Effector CD4-positive, alpha-beta T cell (primary cell): ENCODE data around the gene PAX2.

Source experiments
- DNase-seq: peaks from one replicate; pipeline ENCODE4 v3.0.0-alpha.2; 2020

Gene PAX2

GRCh38 chr10:100760726-100761125, 15.3 kb downstream of the PAX2 start:
- no peak for DNase-seq

GRCh38 chr10:100761191-100761590, 15.8 kb downstream of the PAX2 start:
- DNase-seq = no peak

- DNase-seq = no peak
Observed at GRCh38 chr10:100763043-100763747, 17.8 kb downstream of the PAX2 start.

- no peak for DNase-seq
Observed at GRCh38 chr10:100766693-100767421, 21.5 kb downstream of the PAX2 start.

GRCh38 chr10:100767422-100767775, 22.0 kb downstream of the PAX2 start:
- DNase-seq = no peak

GRCh38 chr10:100769481-100769880, 24.1 kb downstream of the PAX2 start:
- DNase-seq = no peak

- no peak for DNase-seq
Observed at GRCh38 chr10:100773646-100774045, 28.3 kb downstream of the PAX2 start.

- DNase-seq = no peak
Observed at GRCh38 chr10:100774223-100774622, 28.8 kb downstream of the PAX2 start.

GRCh38 chr10:100774876-100775275, 29.5 kb downstream of the PAX2 start:
- DNase-seq = no peak

- no peak for DNase-seq
Observed at GRCh38 chr10:100775386-100775785, 30.0 kb downstream of the PAX2 start.

- no peak for DNase-seq
Observed at GRCh38 chr10:100775871-100776270, 30.5 kb downstream of the PAX2 start.

- DNase-seq = no peak
Observed at GRCh38 chr10:100776671-100777070, 31.3 kb downstream of the PAX2 start.

- DNase-seq = no peak
Observed at GRCh38 chr10:100779329-100779728, 33.9 kb downstream of the PAX2 start.

GRCh38 chr10:100780324-100780723, 34.9 kb downstream of the PAX2 start:
- DNase-seq = no peak

GRCh38 chr10:100781145-100781665, 35.8 kb downstream of the PAX2 start:
- no peak for DNase-seq

- no peak for DNase-seq
Observed at GRCh38 chr10:100782461-100783244, 37.3 kb downstream of the PAX2 start.

- no peak for DNase-seq
Observed at GRCh38 chr10:100784126-100784525, 38.7 kb downstream of the PAX2 start.

- DNase-seq = no peak
Observed at GRCh38 chr10:100786591-100786990, 41.2 kb downstream of the PAX2 start.

- no peak for DNase-seq
Observed at GRCh38 chr10:100788002-100788903, 42.9 kb downstream of the PAX2 start.

GRCh38 chr10:100790761-100791208, 45.4 kb downstream of the PAX2 start:
- no peak for DNase-seq

- DNase-seq = no peak
Observed at GRCh38 chr10:100791369-100792058, 46.1 kb downstream of the PAX2 start.

- DNase-seq = no peak
Observed at GRCh38 chr10:100792574-100792973, 47.2 kb downstream of the PAX2 start.
